ENCODE results near the gene DUSP6.

- TF ChIP-seq EGR1 (IDR thresholded peaks at IDR 0.05; ENCODE audit: borderline replicate concordance, low read depth, low read length) (no peak), EZH2 (IDR thresholded peaks at IDR 0.05; ENCODE audit: low read depth, low read length, severe bottlenecking) (no peak), MAX (IDR thresholded peaks at IDR 0.05) (no peak)
Observed at GRCh38 chr12:89348894-89349699, 3.2 kb downstream of the DUSP6 start.
